Naive thymus-derived CD4-positive, alpha-beta T cell (primary cell): ENCODE measurements around the gene FOXQ1. TPM values are rescaled to one million over a fixed set of nuclear protein-coding genes. Genes with fewer than 3 reads are reported as not detected.

Experiments used
- ATAC-seq: fragments of 150-1000 bp; cut with Tn5 transposase; 2 replicates; pipeline ENCODE4 v1.10.0; 2021; ENCODE audit warnings: mild to moderate bottlenecking, moderate library complexity
- CTCF ChIA-PET: fragments of 350-600 bp; sonication (Branson Sonifier 250); formaldehyde crosslinking; loops from one replicate; lab custom pipeline; 2021; ENCODE audit warnings: antibody characterized with exemption; lab: Charles Lee
- POLR2A ChIA-PET: fragments of 350-600 bp; sonication (Branson Sonifier 250); formaldehyde crosslinking; loops from one replicate; lab custom pipeline; 2021; ENCODE audit warnings: antibody characterized with exemption, inconsistent platforms; lab: Charles Lee
- DNase-seq, 9 donors: peaks; one replicate each; pipeline versions ENCODE4 v3.0.0 to v3.0.0-alpha.2; 2020 to 2022; ENCODE audit warnings: mixed read lengths in 1 of 9
- H3K27ac ChIP-seq: one replicate; pipeline ENCODE4 v1.7.0; 2013; ENCODE audit warnings: mild to moderate bottlenecking, low read depth, low read length, moderate library complexity
- H3K27me3 ChIP-seq, 2 donors: one replicate each; pipeline ENCODE4 v1.7.0; 2013; ENCODE audit warnings: low read length in 2 of 2, mild to moderate bottlenecking in 2 of 2, moderate library complexity in 2 of 2; ENCODE audit not compliant: control insufficient read depth in 2 of 2, insufficient read depth in 2 of 2
- H3K36me3 ChIP-seq, 3 experiments: 1 replicate in 2 of 3; 2 replicates in 1 of 3; pipeline ENCODE4 v1.7.0; 2013; ENCODE audit warnings: low read length in 3 of 3, mild to moderate bottlenecking in 3 of 3, moderate library complexity in 1 of 3; ENCODE audit not compliant: insufficient read depth in 3 of 3, control insufficient read depth in 2 of 3
- H3K4me1 ChIP-seq, 2 donors: one replicate each; pipeline ENCODE4 v1.7.0; 2013; ENCODE audit warnings: low read length in 2 of 2, mild to moderate bottlenecking in 2 of 2, moderate library complexity in 1 of 2; ENCODE audit not compliant: control insufficient read depth in 2 of 2, insufficient read depth in 2 of 2
- H3K4me3 ChIP-seq: 2 replicates; pipeline ENCODE4 v1.7.0; 2013; ENCODE audit warnings: mild to moderate bottlenecking, low read length
- H3K9me3 ChIP-seq, 3 experiments: 1 replicate in 2 of 3; 2 replicates in 1 of 3; pipeline ENCODE4 v1.7.0; 2013; ENCODE audit warnings: low read length in 3 of 3; ENCODE audit not compliant: control insufficient read depth in 2 of 3
- H3K27ac Mint-ChIP-seq, 9 donors: one replicate each; pipeline ENCODE4 v1.8.0; 2020 to 2022; ENCODE audit warnings: mixed read lengths in 9 of 9, mild to moderate bottlenecking in 8 of 9, moderate library complexity in 5 of 9, inconsistent platforms in 2 of 9
- H3K27me3 Mint-ChIP-seq, 5 donors: one replicate each; pipeline ENCODE4 v1.8.0; 2021 to 2022; ENCODE audit warnings: mixed read lengths in 5 of 5, mild to moderate bottlenecking in 1 of 5
- H3K36me3 Mint-ChIP-seq, 5 donors: one replicate each; pipeline ENCODE4 v1.8.0; 2020 to 2022; ENCODE audit warnings: mixed read lengths in 5 of 5, mild to moderate bottlenecking in 3 of 5, inconsistent platforms in 1 of 5
- H3K4me1 Mint-ChIP-seq, 7 donors: one replicate each; pipeline ENCODE4 v1.8.0; 2020 to 2022; ENCODE audit warnings: mixed read lengths in 7 of 7, mild to moderate bottlenecking in 3 of 7, inconsistent platforms in 1 of 7
- H3K4me3 Mint-ChIP-seq, 10 donors: one replicate each; pipeline ENCODE4 v1.8.0; 2020 to 2022; ENCODE audit warnings: mild to moderate bottlenecking in 10 of 10, mixed read lengths in 10 of 10, moderate library complexity in 6 of 10, inconsistent platforms in 2 of 10
- H3K9me3 Mint-ChIP-seq, 11 donors: one replicate each; pipeline ENCODE4 v1.8.0; 2020 to 2022; ENCODE audit warnings: mixed read lengths in 11 of 11, mild to moderate bottlenecking in 4 of 11, inconsistent platforms in 1 of 11, moderate library complexity in 1 of 11
- intact Hi-C, 2 donors: fragments of 100-400 bp; cut with micrococcal nuclease; formaldehyde crosslinking; loops; one replicate each; pipeline ENCODE4 v1.15.1; 2023
- polyA plus RNA-seq, 2 donors: library from polyadenylated mRNA; unstranded; fragments of 300-500 nt; fragmentation: Illumina TruSeq; gene quantifications; one replicate each; pipeline ENCODE4 v1.2.3, GENCODE V29; 2021
- total RNA-seq, 6 experiments: library from RNA in 5 of 6; stranded (reverse) in 5 of 6; gene quantifications; 1 replicate in 5 of 6; 2 replicates in 1 of 6; pipeline ENCODE4 v1.2.3 and lab custom pipeline; 2021 to 2026

The FOXQ1 gene
- total and polyA plus RNA-seq, 7 experiments from 2014 or later, result not detected

DNA sequence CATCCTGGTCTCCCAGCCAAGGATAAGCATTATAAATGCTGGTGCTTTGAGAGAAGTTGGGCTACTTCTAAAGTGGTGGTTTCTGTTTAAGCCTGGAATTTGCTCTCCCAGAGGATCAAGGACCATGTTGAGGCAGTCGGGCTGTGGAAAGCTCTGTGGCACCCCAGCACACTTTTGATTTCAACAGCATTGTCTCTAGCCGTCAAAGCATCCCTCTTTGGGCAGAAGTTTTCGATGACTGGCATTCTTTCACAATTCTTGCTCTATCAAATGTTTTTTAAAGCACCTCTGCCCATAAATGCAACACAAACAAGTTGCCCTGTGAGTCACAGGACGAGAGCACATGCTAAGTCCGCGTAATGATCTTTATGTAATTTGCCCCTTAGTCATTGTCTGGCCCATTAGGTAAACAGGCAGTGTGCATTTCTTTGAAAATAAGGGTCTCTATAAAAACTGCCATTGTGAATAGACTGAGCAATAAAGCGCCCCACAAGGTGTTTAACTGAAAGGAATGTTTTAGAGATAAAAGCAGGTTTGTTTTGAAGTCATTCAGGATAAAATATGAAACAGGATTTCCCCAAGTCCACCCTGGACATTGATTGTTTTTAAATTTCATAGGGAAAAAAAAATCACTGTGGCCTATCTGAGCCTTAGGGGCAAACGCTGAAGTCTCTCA, 44.7 kb upstream of the FOXQ1 start:
- DNase-seq, result no peak
- Histone ChIP-seq H3K36me3 (no peaks in the 10 kb centered on the region), H3K27me3 (no peaks in the 10 kb centered on the region), H3K27ac (no peak overlapping the region), H3K9me3 (peaks cover 0 to 2% (median 0%) of the 10 kb centered on the region in 3 experiments), H3K4me3 (no peak overlapping the region), H3K4me1 (no peaks in the 10 kb centered on the region)
- intact Hi-C loops, result no loop called here
- Mint-ChIP-seq H3K27me3 (peaks cover 0 to 46% (median 19%) of the 10 kb centered on the region in 5 donors), H3K27ac (no peak overlapping the region), H3K9me3 (peaks cover 0 to 11% (median 9%) of the 10 kb centered on the region in 11 donors), H3K4me1 (no peaks in the 10 kb centered on the region), H3K4me3 (no peak overlapping the region), H3K36me3 (peaks cover 0 to 8% (median 0%) of the 10 kb centered on the region in 5 donors)
- ChIA-PET POLR2A (no interaction called here), CTCF (no interaction called here)
- no peak for ATAC-seq

DNA sequence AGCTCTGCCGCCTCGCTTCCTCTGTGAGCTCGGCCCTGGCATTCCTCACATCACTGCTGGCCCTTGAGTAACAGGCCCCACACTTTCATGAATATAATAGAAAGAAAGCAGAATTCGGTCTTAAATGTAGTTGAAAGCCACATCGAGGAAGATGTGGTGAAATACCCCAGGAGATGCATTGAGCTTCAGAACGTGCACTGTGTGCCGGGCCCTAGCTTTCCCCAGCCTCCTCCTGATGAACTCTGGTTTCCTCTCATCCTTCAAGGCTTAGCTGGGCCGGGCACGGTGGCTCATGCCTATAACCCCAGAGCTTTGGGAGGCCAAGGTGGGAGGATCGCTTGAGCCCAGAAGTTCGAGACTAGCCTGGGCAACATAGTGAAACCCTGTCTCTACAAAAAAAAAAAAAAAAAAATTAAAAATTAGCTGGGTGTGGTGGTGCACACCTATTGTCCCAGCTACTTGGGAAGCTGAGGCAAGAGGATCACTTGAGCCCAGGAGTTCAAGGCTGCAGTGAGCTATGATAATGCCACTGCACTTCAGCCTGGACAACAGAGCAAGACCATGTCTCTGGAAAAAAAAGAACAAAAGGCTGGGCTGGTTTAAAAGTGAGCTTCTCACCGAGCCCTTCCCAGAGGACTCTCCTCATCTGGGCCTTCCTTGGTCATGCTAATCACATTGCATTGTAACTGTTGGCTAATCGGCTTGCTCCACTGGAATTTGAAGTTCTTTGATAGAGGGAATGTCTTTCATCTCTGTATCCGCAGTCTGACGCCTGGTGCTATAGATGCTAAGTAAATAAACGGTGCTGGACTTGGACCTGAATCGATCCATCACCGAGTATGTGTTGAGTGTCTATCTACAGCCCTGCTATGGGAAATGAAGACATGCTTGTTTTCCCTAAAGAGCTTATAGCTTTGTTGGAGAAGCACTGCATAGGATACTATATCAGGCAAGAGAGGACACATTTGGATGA, 43.8 kb upstream of the FOXQ1 start:
- Mint-ChIP-seq H3K4me1 (no peaks in the 10 kb centered on the region), H3K4me3 (no peak overlapping the region), H3K27me3 (peaks cover 2 to 52% (median 19%) of the 10 kb centered on the region in 5 donors), H3K36me3 (peaks cover 0 to 13% (median 0%) of the 10 kb centered on the region in 5 donors), H3K9me3 (peaks cover 2 to 20% (median 14%) of the 10 kb centered on the region in 11 donors), H3K27ac (no peak overlapping the region)
- ATAC-seq (no peak), DNase-seq (no peak)
- Histone ChIP-seq H3K27ac (no peak overlapping the region), H3K27me3 (no peaks in the 10 kb centered on the region), H3K9me3 (peaks cover 0 to 9% (median 0%) of the 10 kb centered on the region in 3 experiments), H3K4me1 (no peaks in the 10 kb centered on the region), H3K4me3 (no peak overlapping the region), H3K36me3 (no peaks in the 10 kb centered on the region)
- ChIA-PET CTCF (no interaction called here), POLR2A (no interaction called here)
- intact Hi-C loops, result no loop called here

DNA sequence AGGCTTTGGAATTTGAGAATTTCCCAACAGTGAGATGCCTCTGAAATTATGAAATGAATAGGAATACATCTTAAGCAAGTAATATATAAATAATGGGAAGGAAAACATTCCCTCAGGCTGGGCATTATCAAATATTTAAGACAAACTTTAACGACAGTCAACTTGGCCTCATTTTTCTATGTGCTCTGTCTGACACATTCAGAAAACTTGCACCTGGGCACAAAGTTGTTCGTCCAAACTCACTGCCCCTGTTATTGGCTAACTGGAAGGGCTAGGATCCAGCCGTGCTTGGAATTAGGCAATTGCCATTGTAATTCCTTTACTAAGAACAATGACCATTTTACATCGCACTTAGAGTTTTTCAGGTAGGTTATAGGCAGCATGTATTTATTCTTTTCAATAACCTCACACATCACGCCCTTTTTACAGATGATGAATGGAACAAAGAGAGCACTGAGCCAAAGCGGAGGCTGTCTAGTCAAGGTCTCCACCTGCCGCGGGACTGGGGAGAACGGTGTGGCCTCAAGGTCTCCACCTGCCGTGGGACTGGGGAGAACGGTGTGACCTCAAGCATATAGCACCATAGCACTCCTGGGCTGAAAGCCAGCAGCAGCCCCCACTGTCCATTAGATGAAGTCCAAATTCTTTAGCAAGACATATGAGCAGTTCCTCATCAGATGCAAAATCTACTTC, 40.7 kb upstream of the FOXQ1 start:
- Mint-ChIP-seq H3K4me1 (no peaks in the 10 kb centered on the region), H3K4me3 (no peak overlapping the region), H3K27me3 (peaks cover 0 to 57% (median 23%) of the 10 kb centered on the region in 5 donors), H3K36me3 (peaks cover 0 to 15% (median 0%) of the 10 kb centered on the region in 5 donors), H3K27ac (no peak overlapping the region), H3K9me3 (peaks cover 4 to 33% (median 15%) of the 10 kb centered on the region in 11 donors)
- Histone ChIP-seq H3K36me3 (no peaks in the 10 kb centered on the region), H3K9me3 (peaks cover 0 to 9% (median 0%) of the 10 kb centered on the region in 3 experiments), H3K27ac (no peak overlapping the region), H3K4me3 (no peak overlapping the region), H3K4me1 (no peaks in the 10 kb centered on the region), H3K27me3 (no peaks in the 10 kb centered on the region)
- ATAC-seq, result no peak
- intact Hi-C loops, result no loop called here
- ChIA-PET POLR2A (no interaction called here), CTCF (no interaction called here)
- no peak for DNase-seq

DNA sequence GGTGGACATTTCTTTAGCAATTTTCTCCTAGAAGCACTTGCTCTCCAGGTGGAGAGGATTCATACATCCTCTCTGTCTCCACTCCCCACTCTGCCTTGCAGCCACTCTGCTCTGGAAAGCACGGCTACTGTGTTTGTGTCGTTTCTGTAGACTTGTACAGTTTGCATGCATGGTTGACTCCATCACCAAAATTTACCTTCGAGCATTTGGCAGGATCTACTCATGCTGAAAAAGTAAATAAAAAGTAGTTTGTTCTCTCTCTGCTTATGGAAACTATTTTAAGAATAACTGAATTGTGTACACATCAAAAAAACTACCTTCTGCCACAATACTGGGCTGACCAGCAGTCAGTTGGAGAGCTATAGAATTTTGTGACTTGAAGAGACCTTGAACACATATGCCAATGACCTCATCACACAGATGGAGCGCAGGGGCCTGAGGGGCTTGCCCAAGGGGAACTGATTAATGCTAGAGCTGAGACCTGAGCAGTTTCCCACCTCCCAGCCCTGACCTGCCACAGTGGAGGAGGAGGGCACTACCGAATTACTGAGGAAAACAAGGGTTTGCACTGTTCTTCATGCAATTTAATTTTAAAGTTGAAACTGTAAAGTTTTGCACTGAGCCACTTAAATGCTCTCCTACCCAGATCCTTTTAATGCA, 33.7 kb upstream of the FOXQ1 start:
- H3K27ac ChIP-seq, result no peak overlapping the region
- POLR2A ChIA-PET, result no interaction called here
- no peaks in the 10 kb centered on the region for H3K9me3 ChIP-seq
- DNase-seq (no peak), ATAC-seq (no peak)
- intact Hi-C loops, result no loop called here
- CTCF ChIA-PET, result no interaction called here
- H3K4me3 Mint-ChIP-seq, result no peak overlapping the region
- H3K27me3 ChIP-seq, result no peaks in the 10 kb centered on the region
- peaks cover 0 to 5% (median 0%) of the 10 kb centered on the region in 7 donors for H3K4me1 Mint-ChIP-seq
- no peak overlapping the region for H3K27ac Mint-ChIP-seq
- peaks cover 16 to 74% (median 55%) of the 10 kb centered on the region in 5 donors for H3K27me3 Mint-ChIP-seq
- no peak overlapping the region for H3K4me3 ChIP-seq
- H3K9me3 Mint-ChIP-seq, result peaks cover 0 to 12% (median 3%) of the 10 kb centered on the region in 11 donors
- H3K4me1 ChIP-seq, result no peaks in the 10 kb centered on the region
- no peaks in the 10 kb centered on the region for H3K36me3 ChIP-seq
- H3K36me3 Mint-ChIP-seq, result peaks cover 0 to under 1% (median 0%) of the 10 kb centered on the region in 5 donors

DNA sequence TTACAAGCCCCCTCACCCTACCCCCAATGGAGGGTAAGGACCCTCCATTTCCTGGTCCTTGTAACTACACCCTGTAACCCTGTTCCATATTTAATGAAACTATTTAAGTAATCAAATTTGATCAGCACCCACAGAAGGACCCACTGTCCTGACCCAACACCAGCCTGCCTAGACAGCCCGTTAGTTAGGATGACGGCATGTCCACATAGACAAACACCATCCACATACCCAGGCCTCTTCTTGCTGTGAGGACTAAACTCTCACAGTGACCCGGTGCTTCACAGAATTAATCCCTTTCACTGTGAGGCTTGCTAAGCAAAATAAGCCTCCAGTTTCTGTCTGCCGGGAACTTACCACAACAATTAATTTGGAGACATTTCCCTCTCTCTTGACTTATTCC, 32.8 kb upstream of the FOXQ1 start:
- ATAC-seq (no peak), DNase-seq (no peak)

DNA sequence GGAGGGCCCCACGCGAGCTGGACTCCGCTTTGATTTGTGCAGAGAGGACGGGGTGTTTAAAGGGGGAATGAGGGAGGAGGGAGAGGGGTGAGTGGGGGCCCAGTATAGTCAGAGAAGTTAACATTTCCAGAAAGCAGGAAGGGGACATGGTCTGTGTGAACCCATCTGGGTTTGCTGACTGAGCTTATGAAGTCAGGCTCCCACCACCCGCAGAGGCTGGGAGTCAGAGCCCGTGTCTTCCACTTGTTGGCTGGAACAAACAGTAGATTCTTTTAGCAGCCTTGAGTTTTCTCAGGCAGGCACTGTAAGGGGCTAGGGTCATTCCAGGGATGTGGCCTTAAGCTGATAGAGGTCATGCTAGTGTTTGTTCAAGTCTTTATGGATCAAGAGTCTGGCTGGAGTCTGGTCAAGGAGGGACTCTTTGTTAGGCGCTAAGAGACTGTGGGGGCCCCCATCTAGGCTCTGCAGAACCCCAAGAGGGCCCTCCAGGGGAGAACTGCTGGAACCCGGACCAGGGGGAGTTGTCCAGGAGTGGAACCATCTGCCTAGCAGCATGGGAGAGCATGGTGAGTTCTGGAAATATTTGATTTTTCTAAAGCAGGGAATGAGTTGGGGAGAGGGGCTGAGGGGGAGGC, 31.1 kb upstream of the FOXQ1 start:
- H3K9me3 Mint-ChIP-seq, result peaks cover 0 to 2% (median 0%) of the 10 kb centered on the region in 11 donors
- peaks cover 19 to 57% (median 44%) of the 10 kb centered on the region in 5 donors for H3K27me3 Mint-ChIP-seq
- no peak overlapping the region for H3K4me3 Mint-ChIP-seq
- H3K27ac Mint-ChIP-seq, result no peak overlapping the region
- Histone ChIP-seq H3K4me1 (no peaks in the 10 kb centered on the region), H3K9me3 (no peaks in the 10 kb centered on the region), H3K36me3 (no peaks in the 10 kb centered on the region), H3K4me3 (no peak overlapping the region), H3K27me3 (no peaks in the 10 kb centered on the region), H3K27ac (no peak overlapping the region)
- ATAC-seq (no peak), DNase-seq (no peak)
- peaks cover 0 to 5% (median 0%) of the 10 kb centered on the region in 7 donors for H3K4me1 Mint-ChIP-seq
- H3K36me3 Mint-ChIP-seq, result no peaks in the 10 kb centered on the region
- POLR2A ChIA-PET, result no interaction called here
- CTCF ChIA-PET, result no interaction called here
- intact Hi-C loops, result no loop called here

More for the DNA sequence above, 32.8 kb upstream of the FOXQ1 start:
- Mint-ChIP-seq H3K9me3 (peaks cover 0 to 7% (median 0%) of the 10 kb centered on the region in 11 donors), H3K36me3 (no peaks in the 10 kb centered on the region), H3K27me3 (peaks cover 19 to 74% (median 58%) of the 10 kb centered on the region in 5 donors), H3K4me1 (peaks cover 0 to 5% (median 0%) of the 10 kb centered on the region in 7 donors), H3K4me3 (no peak overlapping the region), H3K27ac (no peak overlapping the region)
- Histone ChIP-seq H3K4me3 (no peak overlapping the region), H3K27me3 (no peaks in the 10 kb centered on the region), H3K4me1 (no peaks in the 10 kb centered on the region), H3K36me3 (no peaks in the 10 kb centered on the region), H3K27ac (no peak overlapping the region), H3K9me3 (no peaks in the 10 kb centered on the region)
- CTCF ChIA-PET, result no interaction called here
- intact Hi-C loops, result no loop called here
- POLR2A ChIA-PET, result no interaction called here
